ENCODE data around the gene GALM.

The GALM gene

GRCh38 chr2:38665854-38666555, at the start of gene GALM:
GALM (plus strand) TSS chr2:38666114; CDS start chr2:38666162, 48 bp downstream.
- Histone ChIP-seq H3K4me1 (ENCODE audit: control insufficient read depth, insufficient read depth, low read length) (peaks cover 17% of the 10 kb centered on the region), H3K4me3 (ENCODE audit: low read depth, low read length) (peak within 1 kb of the TSS; percentile 69), H3K9ac (ENCODE audit: low read length) (peak within 1 kb of the TSS; percentile 62), H3K36me3 (ENCODE audit: control insufficient read depth, insufficient read depth, low read length) (no peaks in the 10 kb centered on the region), H3K27ac (ENCODE audit: low read depth, low read length) (no peak within 1 kb of the TSS), H3K27me3 (ENCODE audit: control insufficient read depth, insufficient read depth, low read length) (no peaks in the 10 kb centered on the region), H3K9me3 (ENCODE audit: control insufficient read depth, insufficient read depth, low read depth, low read length) (no peaks in the 10 kb centered on the region)

GRCh38 chr2:38617301-38617700, 48.6 kb upstream of the GALM start:
- Histone ChIP-seq H3K4me1 (ENCODE audit: control insufficient read depth, insufficient read depth, low read length) (peaks cover 14% of the 10 kb centered on the region), H3K27me3 (ENCODE audit: control insufficient read depth, insufficient read depth, low read length) (no peaks in the 10 kb centered on the region), H3K9me3 (ENCODE audit: control insufficient read depth, insufficient read depth, low read depth, low read length) (no peaks in the 10 kb centered on the region), H3K4me3 (ENCODE audit: low read depth, low read length) (no peak overlapping the region), H3K27ac (ENCODE audit: low read depth, low read length) (no peak overlapping the region), H3K9ac (ENCODE audit: low read length) (no peak overlapping the region), H3K36me3 (ENCODE audit: control insufficient read depth, insufficient read depth, low read length) (no peaks in the 10 kb centered on the region)

GRCh38 chr2:38619458-38620164, 46.3 kb upstream of the GALM start:
- H3K27ac ChIP-seq (ENCODE audit: low read depth, low read length): no peak overlapping the region
- no peaks in the 10 kb centered on the region for H3K36me3 ChIP-seq (ENCODE audit: control insufficient read depth, insufficient read depth, low read length)
- H3K27me3 ChIP-seq (ENCODE audit: control insufficient read depth, insufficient read depth, low read length): no peaks in the 10 kb centered on the region
- H3K9me3 ChIP-seq (ENCODE audit: control insufficient read depth, insufficient read depth, low read depth, low read length): no peaks in the 10 kb centered on the region
- H3K9ac ChIP-seq (ENCODE audit: low read length): no peak overlapping the region
- H3K4me3 ChIP-seq (ENCODE audit: low read depth, low read length): no peak overlapping the region
- peaks cover 3% of the 10 kb centered on the region for H3K4me1 ChIP-seq (ENCODE audit: control insufficient read depth, insufficient read depth, low read length)

- Histone ChIP-seq H3K27me3 (ENCODE audit: control insufficient read depth, insufficient read depth, low read length) (no peaks in the 10 kb centered on the region), H3K27ac (ENCODE audit: low read depth, low read length) (no peak overlapping the region), H3K9me3 (ENCODE audit: control insufficient read depth, insufficient read depth, low read depth, low read length) (no peaks in the 10 kb centered on the region), H3K4me1 (ENCODE audit: control insufficient read depth, insufficient read depth, low read length) (peaks cover 3% of the 10 kb centered on the region), H3K4me3 (ENCODE audit: low read depth, low read length) (no peak overlapping the region), H3K36me3 (ENCODE audit: control insufficient read depth, insufficient read depth, low read length) (no peaks in the 10 kb centered on the region), H3K9ac (ENCODE audit: low read length) (no peak overlapping the region)
Observed at GRCh38 chr2:38620282-38620977, 45.5 kb upstream of the GALM start.

GRCh38 chr2:38621018-38621417, 44.9 kb upstream of the GALM start:
- Histone ChIP-seq H3K27me3 (ENCODE audit: control insufficient read depth, insufficient read depth, low read length) (no peaks in the 10 kb centered on the region), H3K4me3 (ENCODE audit: low read depth, low read length) (no peak overlapping the region), H3K4me1 (ENCODE audit: control insufficient read depth, insufficient read depth, low read length) (peaks cover 3% of the 10 kb centered on the region), H3K9me3 (ENCODE audit: control insufficient read depth, insufficient read depth, low read depth, low read length) (no peaks in the 10 kb centered on the region), H3K36me3 (ENCODE audit: control insufficient read depth, insufficient read depth, low read length) (no peaks in the 10 kb centered on the region), H3K9ac (ENCODE audit: low read length) (no peak overlapping the region), H3K27ac (ENCODE audit: low read depth, low read length) (no peak overlapping the region)

GRCh38 chr2:38622210-38622609, 43.7 kb upstream of the GALM start:
- no peaks in the 10 kb centered on the region for H3K27me3 ChIP-seq (ENCODE audit: control insufficient read depth, insufficient read depth, low read length)
- H3K9me3 ChIP-seq (ENCODE audit: control insufficient read depth, insufficient read depth, low read depth, low read length): no peaks in the 10 kb centered on the region
- H3K27ac ChIP-seq (ENCODE audit: low read depth, low read length): no peak overlapping the region
- H3K4me3 ChIP-seq (ENCODE audit: low read depth, low read length): no peak overlapping the region
- no peaks in the 10 kb centered on the region for H3K36me3 ChIP-seq (ENCODE audit: control insufficient read depth, insufficient read depth, low read length)
- peaks cover 3% of the 10 kb centered on the region for H3K4me1 ChIP-seq (ENCODE audit: control insufficient read depth, insufficient read depth, low read length)
- no peak overlapping the region for H3K9ac ChIP-seq (ENCODE audit: low read length)

- H3K4me1 ChIP-seq (ENCODE audit: control insufficient read depth, insufficient read depth, low read length): no peaks in the 10 kb centered on the region; the same call in 1 of the 2 replicates
Observed at GRCh38 chr2:38626326-38627035, 39.4 kb upstream of the GALM start.

GRCh38 chr2:38627391-38627790, 38.5 kb upstream of the GALM start:
- Histone ChIP-seq H3K9ac (ENCODE audit: low read length) (no peak overlapping the region), H3K4me1 (ENCODE audit: control insufficient read depth, insufficient read depth, low read length) (no peaks in the 10 kb centered on the region; the same call in 1 of the 2 replicates), H3K9me3 (ENCODE audit: control insufficient read depth, insufficient read depth, low read depth, low read length) (peaks cover 4% of the 10 kb centered on the region), H3K36me3 (ENCODE audit: control insufficient read depth, insufficient read depth, low read length) (no peaks in the 10 kb centered on the region), H3K27me3 (ENCODE audit: control insufficient read depth, insufficient read depth, low read length) (no peaks in the 10 kb centered on the region), H3K4me3 (ENCODE audit: low read depth, low read length) (no peak overlapping the region), H3K27ac (ENCODE audit: low read depth, low read length) (no peak overlapping the region)

More at GRCh38 chr2:38626326-38627035, 39.4 kb upstream of the GALM start:
- Histone ChIP-seq H3K27ac (ENCODE audit: low read depth, low read length) (no peak overlapping the region), H3K36me3 (ENCODE audit: control insufficient read depth, insufficient read depth, low read length) (no peaks in the 10 kb centered on the region), H3K9ac (ENCODE audit: low read length) (no peak overlapping the region), H3K27me3 (ENCODE audit: control insufficient read depth, insufficient read depth, low read length) (no peaks in the 10 kb centered on the region), H3K9me3 (ENCODE audit: control insufficient read depth, insufficient read depth, low read depth, low read length) (peaks cover 4% of the 10 kb centered on the region), H3K4me3 (ENCODE audit: low read depth, low read length) (no peak overlapping the region)

- Histone ChIP-seq H3K27me3 (ENCODE audit: control insufficient read depth, insufficient read depth, low read length) (no peaks in the 10 kb centered on the region), H3K27ac (ENCODE audit: low read depth, low read length) (no peak overlapping the region), H3K9me3 (ENCODE audit: control insufficient read depth, insufficient read depth, low read depth, low read length) (peaks cover 4% of the 10 kb centered on the region), H3K36me3 (ENCODE audit: control insufficient read depth, insufficient read depth, low read length) (no peaks in the 10 kb centered on the region), H3K4me1 (ENCODE audit: control insufficient read depth, insufficient read depth, low read length) (no peaks in the 10 kb centered on the region; the same call in 1 of the 2 replicates), H3K4me3 (ENCODE audit: low read depth, low read length) (no peak overlapping the region), H3K9ac (ENCODE audit: low read length) (no peak overlapping the region)
Observed at GRCh38 chr2:38629684-38630083, 36.2 kb upstream of the GALM start.

- Histone ChIP-seq H3K4me3 (ENCODE audit: low read depth, low read length) (no peak overlapping the region), H3K27me3 (ENCODE audit: control insufficient read depth, insufficient read depth, low read length) (no peaks in the 10 kb centered on the region), H3K27ac (ENCODE audit: low read depth, low read length) (no peak overlapping the region), H3K9me3 (ENCODE audit: control insufficient read depth, insufficient read depth, low read depth, low read length) (peaks cover 4% of the 10 kb centered on the region), H3K4me1 (ENCODE audit: control insufficient read depth, insufficient read depth, low read length) (no peaks in the 10 kb centered on the region), H3K9ac (ENCODE audit: low read length) (no peak overlapping the region), H3K36me3 (ENCODE audit: control insufficient read depth, insufficient read depth, low read length) (no peaks in the 10 kb centered on the region)
Observed at GRCh38 chr2:38631976-38632375, 33.9 kb upstream of the GALM start.

Measured in HUES6 (cell line).